HepG2 (cell line): ENCODE results near the gene ATP9B. TPM values are rescaled to one million over a fixed set of nuclear protein-coding genes. Genes with fewer than 3 reads are reported as not detected.

Experiments used
- ATAC-seq: fragments of 200-7000 bp; cut with Tn5 transposase; 3 replicates; pipeline ENCODE4 v1.9.1; 2020; ENCODE audit warnings: mild to moderate bottlenecking, moderate library complexity
- BruUV-seq: library from RNA; stranded (reverse); fragments of 400-500 nt; replicated peaks from 2 replicates; lab custom pipeline; 2021; lab: Mats Ljungman, UMichigan
- CTCF ChIA-PET: fragments of 300-600 bp; formaldehyde crosslinking; extraction: SDS; loops from one replicate; lab custom pipeline; 2021; ENCODE audit warnings: low total read pairs, inconsistent platforms, low intra/inter-chr PET ratio; lab: Yijun Ruan, JAX
- POLR2A ChIA-PET: fragments of 350-600 bp; sonication (Branson Sonifier 250); formaldehyde crosslinking; loops from one replicate; lab custom pipeline; 2020; ENCODE audit warnings: antibody characterized with exemption, inconsistent platforms; lab: Yijun Ruan, JAX
- DNase-seq: peaks from one replicate; pipeline ENCODE4 v3.0.0-alpha.2; 2015; ENCODE audit warnings: low spot score
- FAIRE-seq: peaks from 3 replicates; lab custom pipeline; 2011; peaks lifted over from hg19 to GRCh38; lab: Jason Lieb, UNC
- H2AFZ ChIP-seq: one replicate; pipeline ENCODE4 v1.6.1; 2011; ENCODE audit warnings: low read length, inconsistent platforms
- H3K27ac ChIP-seq: fragments of 300-600 bp; 3 replicates; pipeline ENCODE4 v1.8.0; 2011; ENCODE audit warnings: mixed run types, mild to moderate bottlenecking, mixed read lengths, low read length, inconsistent platforms; ENCODE audit not compliant: insufficient read depth; ENCODE audit errors: extremely low read length
- H3K27me3 ChIP-seq, 2 experiments: fragments of 200-600 bp in 1 of 2; 2 replicates in 1 of 2; 3 replicates in 1 of 2; pipeline versions ENCODE4 v1.6.0 to v1.8.0; 2011; ENCODE audit warnings: low read length in 2 of 2, mild to moderate bottlenecking in 2 of 2, moderate library complexity in 2 of 2, inconsistent platforms in 1 of 2; ENCODE audit not compliant: insufficient read depth in 2 of 2, control insufficient read depth in 1 of 2
- H3K36me3 ChIP-seq, 2 experiments: fragments of 200-600 bp in 1 of 2; replicated peaks in 1 of 2; 2 replicates in 1 of 2; 3 replicates in 1 of 2; pipeline versions ENCODE4 v1.5.1 to v1.8.0; 2011; ENCODE audit warnings: low read length in 2 of 2, inconsistent platforms in 1 of 2; ENCODE audit not compliant: insufficient read depth in 2 of 2, control insufficient read depth in 1 of 2
- H3K4me1 ChIP-seq: 2 replicates; pipeline ENCODE4 v1.5.1; 2012; ENCODE audit warnings: low read length, inconsistent platforms; ENCODE audit not compliant: insufficient read depth
- H3K4me2 ChIP-seq: 2 replicates; pipeline ENCODE4 v1.6.0; 2011; ENCODE audit warnings: low read depth, low read length, inconsistent platforms
- H3K4me3 ChIP-seq, 3 experiments: fragments of 200-600 bp in 1 of 3; sonication (generic), shearing (Covaris generic) in 1 of 3; replicated peaks in 1 of 3; 2 replicates each; pipeline ENCODE4 v1.5.1; 2011 to 2016; ENCODE audit warnings: low read length in 3 of 3, inconsistent platforms in 2 of 3, low read depth in 2 of 3, mild to moderate bottlenecking in 2 of 3, control low read depth in 1 of 3, mixed read lengths in 1 of 3; ENCODE audit not compliant: insufficient read depth in 1 of 3
- H3K79me2 ChIP-seq: one replicate; pipeline ENCODE4 v1.6.1; 2011; ENCODE audit warnings: low read length, inconsistent platforms; ENCODE audit not compliant: insufficient read depth
- H3K9ac ChIP-seq: 2 replicates; pipeline ENCODE4 v1.6.0; 2011; ENCODE audit warnings: mild to moderate bottlenecking, low read depth, low read length, inconsistent platforms; ENCODE audit not compliant: insufficient read depth
- H3K9me3 ChIP-seq: 2 replicates; pipeline ENCODE4 v1.5.1; 2012; ENCODE audit warnings: mild to moderate bottlenecking, low read length
- H4K20me1 ChIP-seq: 2 replicates; pipeline ENCODE4 v1.6.0; 2011; ENCODE audit warnings: inconsistent platforms, mild to moderate bottlenecking, low read length, moderate library complexity; ENCODE audit not compliant: insufficient read depth
- BHLHE40 ChIP-seq: IDR thresholded peaks from 2 replicates; pipeline ENCODE4 v1.6.1; 2011; ENCODE audit warnings: low read length, improper control_type of control experiment
- CBX1 ChIP-seq: IDR thresholded peaks from one replicate; pipeline ENCODE4 v1.6.1; 2016; ENCODE audit warnings: antibody characterized with exemption, low read depth
- HNRNPK ChIP-seq: fragments of 200-400 bp; formaldehyde crosslinking; IDR thresholded peaks from 2 replicates; pipeline ENCODE4 v1.6.1; 2018; ENCODE audit warnings: low read length, low read depth, moderate library complexity, mild to moderate bottlenecking; ENCODE audit not compliant: poor library complexity, severe bottlenecking
- MAFK ChIP-seq, 2 experiments: IDR thresholded peaks in 1 of 2; conservative IDR thresholded peaks in 1 of 2; 2 replicates each; pipeline ENCODE4 v1.6.1; 2011; ENCODE audit warnings: improper control_type of control experiment in 2 of 2, low read length in 2 of 2
- RBFOX2 ChIP-seq: fragments of 200-400 bp; formaldehyde crosslinking; IDR thresholded peaks from 2 replicates; pipeline ENCODE4 v1.6.1; 2017; ENCODE audit warnings: low read depth, mild to moderate bottlenecking, low read length
- SMAD9 ChIP-seq: sonication (generic); formaldehyde crosslinking; IDR thresholded peaks from 2 replicates; pipeline ENCODE4 v1.5.1; 2020; ENCODE audit warnings: mild to moderate bottlenecking, missing genetic modification reagents
- ZNF326 ChIP-seq: sonication (generic); formaldehyde crosslinking; IDR thresholded peaks from 2 replicates; pipeline ENCODE4 v1.4.0; 2020; ENCODE audit warnings: missing genetic modification reagents, borderline replicate concordance
- ZNF441 ChIP-seq: sonication (generic); formaldehyde crosslinking; IDR thresholded peaks from 2 replicates; pipeline ENCODE4 v1.7.0; 2021; ENCODE audit warnings: missing genetic modification reagents, borderline replicate concordance
- ZNF605 ChIP-seq: sonication (generic); formaldehyde crosslinking; IDR thresholded peaks from 2 replicates; pipeline ENCODE4 v1.8.0; 2022; ENCODE audit warnings: mild to moderate bottlenecking, missing genetic modification reagents
- ZSCAN25 ChIP-seq: sonication (generic); formaldehyde crosslinking; IDR thresholded peaks from 2 replicates; pipeline ENCODE4 v1.8.0; 2022; ENCODE audit warnings: mild to moderate bottlenecking, missing genetic modification reagents
- WGBS: methylation state at CpG from one replicate; pipeline ENCODE4 v1.1.6; 2017; ENCODE audit warnings: low lambda C conversion rate; 5-methylcytosine and 5-hydroxymethylcytosine counted together
- in situ Hi-C: cut with HindIII; loops from 2 replicates; pipeline ENCODE4 v1.10.0; 2017; ENCODE audit warnings: low pct_unique_long_range_greater_than_20kb; ENCODE audit not compliant: extremely low pct_ligation_motif_present
- intact Hi-C: fragments of 100-400 bp; cut with micrococcal nuclease; formaldehyde crosslinking; loops from one replicate; pipeline ENCODE4 v1.10.0; 2022; ENCODE audit not compliant: unreplicated experiment
- polyA plus RNA-seq, 8 experiments: library from polyadenylated mRNA; depleted of rRNA in 3 of 8; stranded (reverse) in 7 of 8; unstranded in 1 of 8; fragments of >200 nt; fragmentation: Illumina TruSeq in 4 of 8; extraction: Trizol in 4 of 8; gene quantifications; 2 replicates each; pipeline versions ENCODE4 v1.2.1 to v1.2.3, GENCODE V29; 2011 to 2016; ENCODE audit warnings: low read depth in 4 of 8, missing spikeins in 1 of 8, mixed read lengths in 1 of 8; ENCODE audit not compliant: insufficient read depth in 1 of 8
- total RNA-seq, 5 experiments: library from RNA; depleted of rRNA; stranded (reverse); fragments of >200 nt; fragmentation: Illumina TruSeq; extraction: Trizol; gene quantifications; 2 replicates each; pipeline ENCODE4 v1.2.3, GENCODE V29; 2016; ENCODE audit warnings: low read depth in 1 of 5
- TF ChIP-seq, protein P1 (sequence below): IDR thresholded peaks from 2 replicates; pipeline ENCODE4 v1.6.1; 2016; ENCODE audit warnings: missing compliant biosample characterization, missing genetic modification reagents, borderline replicate concordance
- TF ChIP-seq, protein P2 (sequence below): sonication (generic); formaldehyde crosslinking; IDR thresholded peaks from 2 replicates; pipeline ENCODE4 v1.5.1; 2020; ENCODE audit warnings: mild to moderate bottlenecking, missing genetic modification reagents, moderate library complexity
- TF ChIP-seq, protein P3 (sequence below): IDR thresholded peaks from 2 replicates; pipeline ENCODE4 v1.6.1; 2012; ENCODE audit warnings: inconsistent platforms

Gene ATP9B
- total and polyA plus RNA-seq, 2 of the 13 experiments (the other 11 are each of a cell fraction or from before 2014, with no cell fraction given): 10.8 to 11.3 TPM

DNA sequence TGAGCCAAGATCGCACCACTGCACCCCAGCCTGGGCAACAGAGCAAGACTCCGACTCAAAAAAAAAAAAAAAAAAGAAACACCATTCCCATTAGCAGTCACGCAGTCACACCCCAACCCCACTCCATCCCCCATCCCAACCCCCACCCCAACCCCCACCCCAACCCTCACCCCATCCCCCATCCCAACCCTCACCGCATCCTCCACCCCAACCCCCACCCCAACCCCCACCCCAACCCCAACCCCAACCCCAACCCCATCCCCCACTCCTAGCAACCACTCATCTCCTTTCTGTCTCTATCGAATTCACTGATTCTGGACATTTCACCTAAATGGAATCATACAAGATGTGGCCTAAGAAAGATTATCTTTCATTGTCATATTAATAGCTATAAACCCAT, 25.9 kb upstream of the ATP9B start:
- in situ Hi-C loops: no loop called here
- no peak for FAIRE-seq
- no peaks in the 10 kb centered on the region for H4K20me1 ChIP-seq
- BruUV-seq: no TSS peak
- H3K27me3 ChIP-seq: peaks cover 4 to 24% of the 10 kb centered on the region in 2 experiments; a peak in 3 of 5 replicates
- no peak overlapping the region for H3K4me3 ChIP-seq
- TF ChIP-seq HNRNPK (peak; percentile 40), RBFOX2 (no peak)
- TF ChIP-seq, all 625 proteins: peak for 1
- ATAC-seq (no peak), DNase-seq (no peak)
- no peaks in the 10 kb centered on the region for H3K36me3 ChIP-seq
- H3K4me1 ChIP-seq: peaks cover 8% of the 10 kb centered on the region
- H3K4me2 ChIP-seq: no peak overlapping the region
- ChIA-PET CTCF (no interaction called here), POLR2A (no interaction called here)
- H3K9me3 ChIP-seq: peaks cover 17% of the 10 kb centered on the region; the same call in 1 of the 2 replicates
- intact Hi-C loops: no loop called here
- H3K9ac ChIP-seq: no peak overlapping the region
- 58% methylated on average over 5 of the region's 5 CpGs for WGBS
- H2AFZ ChIP-seq: no peak overlapping the region
- no peak overlapping the region for H3K27ac ChIP-seq
- no peaks in the 10 kb centered on the region for H3K79me2 ChIP-seq

DNA sequence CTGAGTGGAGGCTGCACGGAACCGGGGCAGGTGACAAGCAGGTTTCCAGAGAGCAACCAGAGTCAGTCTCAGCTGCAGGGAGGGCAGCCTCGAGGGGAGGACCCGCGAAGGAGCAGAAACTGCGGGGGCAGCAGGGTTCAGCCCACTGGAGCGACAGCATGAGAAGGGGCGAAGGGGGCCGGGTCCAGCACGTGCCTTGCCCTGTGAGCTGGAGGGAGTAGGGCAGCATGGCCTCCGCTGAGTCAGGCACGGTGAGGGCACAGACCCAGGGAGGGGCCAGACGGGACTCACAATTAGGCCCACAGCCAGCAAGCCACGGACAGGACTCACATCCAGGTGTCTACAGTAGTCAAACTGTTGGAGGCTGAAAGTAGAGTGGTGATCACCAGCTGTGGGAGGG, 22.7 kb upstream of the ATP9B start:
- peak overlapping the region; percentile 78 for H2AFZ ChIP-seq
- ATAC-seq (peak; percentile 68), DNase-seq (no peak), FAIRE-seq (no peak)
- ChIA-PET POLR2A (no interaction called here), CTCF (no interaction called here)
- 20% methylated on average over 1 of the region's 14 CpGs for WGBS
- no peak overlapping the region for H3K9ac ChIP-seq
- peaks cover 4 to 27% of the 10 kb centered on the region in 2 experiments; a peak in 3 of 5 replicates for H3K27me3 ChIP-seq
- no peaks in the 10 kb centered on the region for H3K9me3 ChIP-seq
- intact Hi-C loops: no loop called here
- H3K27ac ChIP-seq: no peak overlapping the region
- no peaks in the 10 kb centered on the region for H3K36me3 ChIP-seq
- H4K20me1 ChIP-seq: no peaks in the 10 kb centered on the region
- no peaks in the 10 kb centered on the region for H3K79me2 ChIP-seq
- peak overlapping the region in 1 of 3 experiments; percentile 33; a peak in 1 of 6 replicates for H3K4me3 ChIP-seq
- no TSS peak for BruUV-seq
- H3K4me1 ChIP-seq: peaks cover 8% of the 10 kb centered on the region
- in situ Hi-C loops: no loop called here
- H3K4me2 ChIP-seq: peak overlapping the region; percentile 51
- no peak for TF ChIP-seq ZNF605
- no peak for TF ChIP-seq CBX1
- TF ChIP-seq, protein P1, sequence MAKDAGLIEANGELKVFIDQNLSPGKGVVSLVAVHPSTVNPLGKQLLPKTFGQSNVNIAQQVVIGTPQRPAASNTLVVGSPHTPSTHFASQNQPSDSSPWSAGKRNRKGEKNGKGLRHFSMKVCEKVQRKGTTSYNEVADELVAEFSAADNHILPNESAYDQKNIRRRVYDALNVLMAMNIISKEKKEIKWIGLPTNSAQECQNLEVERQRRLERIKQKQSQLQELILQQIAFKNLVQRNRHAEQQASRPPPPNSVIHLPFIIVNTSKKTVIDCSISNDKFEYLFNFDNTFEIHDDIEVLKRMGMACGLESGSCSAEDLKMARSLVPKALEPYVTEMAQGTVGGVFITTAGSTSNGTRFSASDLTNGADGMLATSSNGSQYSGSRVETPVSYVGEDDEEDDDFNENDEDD (CRISPR knock-in tag): no peak
- TF ChIP-seq, protein P2, sequence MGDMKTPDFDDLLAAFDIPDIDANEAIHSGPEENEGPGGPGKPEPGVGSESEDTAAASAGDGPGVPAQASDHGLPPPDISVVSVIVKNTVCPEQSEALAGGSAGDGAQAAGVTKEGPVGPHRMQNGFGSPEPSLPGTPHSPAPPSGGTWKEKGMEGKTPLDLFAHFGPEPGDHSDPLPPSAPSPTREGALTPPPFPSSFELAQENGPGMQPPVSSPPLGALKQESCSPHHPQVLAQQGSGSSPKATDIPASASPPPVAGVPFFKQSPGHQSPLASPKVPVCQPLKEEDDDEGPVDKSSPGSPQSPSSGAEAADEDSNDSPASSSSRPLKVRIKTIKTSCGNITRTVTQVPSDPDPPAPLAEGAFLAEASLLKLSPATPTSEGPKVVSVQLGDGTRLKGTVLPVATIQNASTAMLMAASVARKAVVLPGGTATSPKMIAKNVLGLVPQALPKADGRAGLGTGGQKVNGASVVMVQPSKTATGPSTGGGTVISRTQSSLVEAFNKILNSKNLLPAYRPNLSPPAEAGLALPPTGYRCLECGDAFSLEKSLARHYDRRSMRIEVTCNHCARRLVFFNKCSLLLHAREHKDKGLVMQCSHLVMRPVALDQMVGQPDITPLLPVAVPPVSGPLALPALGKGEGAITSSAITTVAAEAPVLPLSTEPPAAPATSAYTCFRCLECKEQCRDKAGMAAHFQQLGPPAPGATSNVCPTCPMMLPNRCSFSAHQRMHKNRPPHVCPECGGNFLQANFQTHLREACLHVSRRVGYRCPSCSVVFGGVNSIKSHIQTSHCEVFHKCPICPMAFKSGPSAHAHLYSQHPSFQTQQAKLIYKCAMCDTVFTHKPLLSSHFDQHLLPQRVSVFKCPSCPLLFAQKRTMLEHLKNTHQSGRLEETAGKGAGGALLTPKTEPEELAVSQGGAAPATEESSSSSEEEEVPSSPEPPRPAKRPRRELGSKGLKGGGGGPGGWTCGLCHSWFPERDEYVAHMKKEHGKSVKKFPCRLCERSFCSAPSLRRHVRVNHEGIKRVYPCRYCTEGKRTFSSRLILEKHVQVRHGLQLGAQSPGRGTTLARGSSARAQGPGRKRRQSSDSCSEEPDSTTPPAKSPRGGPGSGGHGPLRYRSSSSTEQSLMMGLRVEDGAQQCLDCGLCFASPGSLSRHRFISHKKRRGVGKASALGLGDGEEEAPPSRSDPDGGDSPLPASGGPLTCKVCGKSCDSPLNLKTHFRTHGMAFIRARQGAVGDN (CRISPR knock-in tag): peak; percentile 38; the same call in 1 of the 2 replicates
- TF ChIP-seq MAFK (conservative IDR thresholded peaks at IDR 0.05 in 1 of 2, IDR thresholded peaks at IDR 0.05 in 1 of 2; ENCODE audit: low read length in 2 of 2): no peak
- no peak for TF ChIP-seq ZNF441 (CRISPR knock-in tag)
- TF ChIP-seq BHLHE40: peak; percentile 10; the same call in 1 of the 2 replicates
- no peak for TF ChIP-seq ZSCAN25 (CRISPR knock-in tag)
- TF ChIP-seq, protein P3, sequence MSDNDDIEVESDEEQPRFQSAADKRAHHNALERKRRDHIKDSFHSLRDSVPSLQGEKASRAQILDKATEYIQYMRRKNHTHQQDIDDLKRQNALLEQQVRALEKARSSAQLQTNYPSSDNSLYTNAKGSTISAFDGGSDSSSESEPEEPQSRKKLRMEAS: 0 out of 2 replicates have a peak, but pooled peaks have one; percentile 18
- no peak for TF ChIP-seq ZNF326 (CRISPR knock-in tag)
- TF ChIP-seq SMAD9: no peak
